ENCODE measurements around the gene FAM110D. TPM values are rescaled to one million over a fixed set of nuclear protein-coding genes. Genes with fewer than 3 reads are reported as not detected.

FAM110D gene
- total RNA-seq, 1 donor: not detected

- no peak for DNase-seq (ENCODE audit: low read depth)
- TF ChIP-seq CTCF (IDR thresholded peaks at IDR 0.05; ENCODE audit: insufficient read depth, low read length): no peak
- no peak overlapping the region for H3K4me3 ChIP-seq (ENCODE audit: low read depth, low read length)
These were observed 38.9 kb downstream of the FAM110D start for GRCh38 chr1:26197813-26198212.

DNA sequence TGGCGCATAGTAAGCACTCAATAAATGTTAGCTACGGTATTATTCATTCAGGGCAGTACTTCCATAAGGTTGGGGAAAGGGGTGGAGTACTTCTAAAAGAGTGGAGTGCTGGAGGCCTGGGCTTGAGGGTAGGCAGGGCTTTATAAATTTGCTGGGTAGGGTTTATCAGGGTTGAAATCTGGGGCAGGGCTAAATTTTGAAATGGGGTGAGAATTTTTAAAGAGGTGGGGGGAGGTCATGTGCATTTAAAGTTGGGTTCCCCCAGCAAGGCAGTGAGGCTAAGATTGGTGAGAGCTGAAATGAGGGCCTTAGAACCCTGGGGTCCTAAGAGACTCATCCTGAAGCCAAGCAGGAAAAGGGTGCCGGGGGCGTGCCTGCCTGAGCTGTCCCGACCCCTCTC, 41.5 kb downstream of the FAM110D start:
- DNase-seq (ENCODE audit: low read depth): no peak
- H3K4me3 ChIP-seq (ENCODE audit: low read depth, low read length): no peak overlapping the region
- TF ChIP-seq CTCF (IDR thresholded peaks at IDR 0.05; ENCODE audit: insufficient read depth, low read length): no peak

DNA sequence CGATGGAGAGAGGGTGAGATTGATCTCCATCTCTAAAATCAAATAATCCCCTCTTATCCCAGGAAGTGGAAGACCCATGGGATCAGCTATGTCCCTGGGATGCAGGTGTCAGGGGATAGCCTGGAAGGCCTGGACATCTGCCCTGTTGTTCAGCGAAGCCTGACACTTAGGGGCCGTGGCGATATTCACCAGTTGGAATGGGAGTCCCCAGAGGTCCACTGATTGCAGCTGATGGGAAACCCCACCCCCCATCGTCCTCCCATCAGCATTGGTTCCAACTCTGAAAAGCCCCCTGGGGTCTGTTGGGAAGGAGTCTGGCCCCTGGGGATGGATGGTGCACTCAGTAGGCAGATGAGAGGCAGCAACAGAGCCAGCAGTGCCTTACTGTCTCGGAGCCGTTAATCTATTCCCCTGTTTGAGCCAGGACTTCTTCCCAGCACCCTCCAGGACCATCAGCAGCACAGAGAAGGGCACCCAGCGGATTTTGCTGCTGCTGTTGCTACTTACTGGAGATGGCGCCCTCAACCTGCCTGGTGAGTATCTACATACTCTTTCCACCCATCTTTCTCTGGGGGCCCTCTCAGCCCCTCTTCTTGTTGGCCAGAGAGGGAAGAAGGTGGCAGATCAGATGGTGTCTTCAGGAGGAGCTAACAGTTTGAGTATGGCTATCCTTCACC, 44.9 kb downstream of the FAM110D start:
- TF ChIP-seq CTCF (IDR thresholded peaks at IDR 0.05; ENCODE audit: insufficient read depth, low read length): no peak
- no peak for DNase-seq (ENCODE audit: low read depth)
- H3K4me3 ChIP-seq (ENCODE audit: low read depth, low read length): no peak overlapping the region

GRCh38 chr1:26210147-26210870, 51.4 kb downstream of the FAM110D start:
- no peak for TF ChIP-seq CTCF (IDR thresholded peaks at IDR 0.05; ENCODE audit: insufficient read depth, low read length)
- DNase-seq (ENCODE audit: low read depth): no peak
- H3K4me3 ChIP-seq (ENCODE audit: low read depth, low read length): no peak overlapping the region

GRCh38 chr1:26212726-26213125, 53.8 kb downstream of the FAM110D start:
- DNase-seq (ENCODE audit: low read depth): no peak
- TF ChIP-seq CTCF (IDR thresholded peaks at IDR 0.05; ENCODE audit: insufficient read depth, low read length): no peak

GRCh38 chr1:26213335-26213905, 54.5 kb downstream of the FAM110D start:
- no peak for TF ChIP-seq CTCF (IDR thresholded peaks at IDR 0.05; ENCODE audit: insufficient read depth, low read length)
- DNase-seq (ENCODE audit: low read depth): no peak
- no peak overlapping the region for H3K4me3 ChIP-seq (ENCODE audit: low read depth, low read length)

More at GRCh38 chr1:26212726-26213125, 53.8 kb downstream of the FAM110D start:
- no peak overlapping the region for H3K4me3 ChIP-seq (ENCODE audit: low read depth, low read length)

Other genes starting within 250 kb of the FAM110D start
- 8.7 and 9.8 TPM in 2 replicates for gene PAFAH2, start 161.0 kb upstream of the FAM110D start, total RNA-seq (ENCODE audit: low replicate concordance)
- gene EXTL1, start 137.3 kb upstream of the FAM110D start, total RNA-seq (ENCODE audit: low replicate concordance): 0.18 and 0.74 TPM in 2 replicates
- gene SLC30A2, start 113.0 kb upstream of the FAM110D start, total RNA-seq (ENCODE audit: low replicate concordance): not detected in 2 replicates
- 0.09 and 1.5 TPM in 2 replicates for gene TRIM63, start 91.4 kb upstream of the FAM110D start, total RNA-seq (ENCODE audit: low replicate concordance)
- 5.5 and 10.1 TPM in 2 replicates for gene PDIK1L, start 47.3 kb upstream of the FAM110D start, total RNA-seq (ENCODE audit: low replicate concordance)
- not detected in 2 replicates for gene C1orf232, start 9.9 kb downstream of the FAM110D start, total RNA-seq (ENCODE audit: low replicate concordance)
- 19.4 and 42.4 TPM in 2 replicates for gene ZNF593, start 10.8 kb downstream of the FAM110D start, total RNA-seq (ENCODE audit: low replicate concordance)
- gene ZNF593OS, start 12.8 kb downstream of the FAM110D start, total RNA-seq (ENCODE audit: low replicate concordance): not detected in 2 replicates
- 0.27 TPM in 1 of 2 replicates, not detected in the other for gene CNKSR1, start 18.4 kb downstream of the FAM110D start, total RNA-seq (ENCODE audit: low replicate concordance)
- not detected in 2 replicates for gene CATSPER4, start 31.5 kb downstream of the FAM110D start, total RNA-seq (ENCODE audit: low replicate concordance)
- gene CEP85, start 75.1 kb downstream of the FAM110D start, total RNA-seq (ENCODE audit: low replicate concordance): 5.6 and 12.9 TPM in 2 replicates
- gene SH3BGRL3, start 121.0 kb downstream of the FAM110D start, total RNA-seq (ENCODE audit: low replicate concordance): 18.1 and 114 TPM in 2 replicates
- 5.2 and 8.9 TPM in 2 replicates for gene UBXN11, start 147.6 kb downstream of the FAM110D start, total RNA-seq (ENCODE audit: low replicate concordance)
- not detected in 2 replicates for gene CD52, start 158.9 kb downstream of the FAM110D start, total RNA-seq (ENCODE audit: low replicate concordance)
- gene CRYBG2, start 195.1 kb downstream of the FAM110D start, total RNA-seq (ENCODE audit: low replicate concordance): not detected in 2 replicates
- not detected in 2 replicates for gene ZNF683, start 213.7 kb downstream of the FAM110D start, total RNA-seq (ENCODE audit: low replicate concordance)